Adrenal gland (tissue), 5 donors: Measurements from ENCODE around the gene MUSK.

Source experiments
- POLR2A ChIP-seq, 2 donors: fragments of 450-650 bp; IDR thresholded peaks; one replicate each; pipeline ENCODE4 v1.6.1; 2017; ENCODE audit warnings: antibody characterized with exemption in 2 of 2, mild to moderate bottlenecking in 2 of 2, moderate library complexity in 1 of 2
- TF ChIP-seq, protein P1 (sequence below), 6 experiments: fragments of 450-650 bp in 4 of 6; fragments of 200-600 bp in 2 of 6; sonication (generic) in 1 of 6; IDR thresholded peaks; 1 replicate in 5 of 6; 2 replicates in 1 of 6; pipeline versions ENCODE4 v1.5.1 to v1.8.0; 2016 to 2021; ENCODE audit warnings: antibody characterized with exemption in 6 of 6, mild to moderate bottlenecking in 2 of 6, moderate library complexity in 1 of 6
- donor health status: DM: no; HTN: no; CAD: no.

GRCh38 chr9:110707419-110707818, 38.8 kb downstream of the MUSK start:
- no peak for TF ChIP-seq POLR2A (IDR thresholded peaks at IDR 0.05)
- TF ChIP-seq, protein P1, sequence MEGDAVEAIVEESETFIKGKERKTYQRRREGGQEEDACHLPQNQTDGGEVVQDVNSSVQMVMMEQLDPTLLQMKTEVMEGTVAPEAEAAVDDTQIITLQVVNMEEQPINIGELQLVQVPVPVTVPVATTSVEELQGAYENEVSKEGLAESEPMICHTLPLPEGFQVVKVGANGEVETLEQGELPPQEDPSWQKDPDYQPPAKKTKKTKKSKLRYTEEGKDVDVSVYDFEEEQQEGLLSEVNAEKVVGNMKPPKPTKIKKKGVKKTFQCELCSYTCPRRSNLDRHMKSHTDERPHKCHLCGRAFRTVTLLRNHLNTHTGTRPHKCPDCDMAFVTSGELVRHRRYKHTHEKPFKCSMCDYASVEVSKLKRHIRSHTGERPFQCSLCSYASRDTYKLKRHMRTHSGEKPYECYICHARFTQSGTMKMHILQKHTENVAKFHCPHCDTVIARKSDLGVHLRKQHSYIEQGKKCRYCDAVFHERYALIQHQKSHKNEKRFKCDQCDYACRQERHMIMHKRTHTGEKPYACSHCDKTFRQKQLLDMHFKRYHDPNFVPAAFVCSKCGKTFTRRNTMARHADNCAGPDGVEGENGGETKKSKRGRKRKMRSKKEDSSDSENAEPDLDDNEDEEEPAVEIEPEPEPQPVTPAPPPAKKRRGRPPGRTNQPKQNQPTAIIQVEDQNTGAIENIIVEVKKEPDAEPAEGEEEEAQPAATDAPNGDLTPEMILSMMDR (IDR thresholded peaks at IDR 0.05) = no peak
